Measurements from ENCODE around the gene BTG2.
"Not testable (repeated sequence)": the region's sequence is repeated elsewhere in the genome, so short reads cannot be mapped to it uniquely, and the experiment has no call there.

BTG2 gene, protein sequence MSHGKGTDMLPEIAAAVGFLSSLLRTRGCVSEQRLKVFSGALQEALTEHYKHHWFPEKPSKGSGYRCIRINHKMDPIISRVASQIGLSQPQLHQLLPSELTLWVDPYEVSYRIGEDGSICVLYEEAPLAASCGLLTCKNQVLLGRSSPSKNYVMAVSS

DNA sequence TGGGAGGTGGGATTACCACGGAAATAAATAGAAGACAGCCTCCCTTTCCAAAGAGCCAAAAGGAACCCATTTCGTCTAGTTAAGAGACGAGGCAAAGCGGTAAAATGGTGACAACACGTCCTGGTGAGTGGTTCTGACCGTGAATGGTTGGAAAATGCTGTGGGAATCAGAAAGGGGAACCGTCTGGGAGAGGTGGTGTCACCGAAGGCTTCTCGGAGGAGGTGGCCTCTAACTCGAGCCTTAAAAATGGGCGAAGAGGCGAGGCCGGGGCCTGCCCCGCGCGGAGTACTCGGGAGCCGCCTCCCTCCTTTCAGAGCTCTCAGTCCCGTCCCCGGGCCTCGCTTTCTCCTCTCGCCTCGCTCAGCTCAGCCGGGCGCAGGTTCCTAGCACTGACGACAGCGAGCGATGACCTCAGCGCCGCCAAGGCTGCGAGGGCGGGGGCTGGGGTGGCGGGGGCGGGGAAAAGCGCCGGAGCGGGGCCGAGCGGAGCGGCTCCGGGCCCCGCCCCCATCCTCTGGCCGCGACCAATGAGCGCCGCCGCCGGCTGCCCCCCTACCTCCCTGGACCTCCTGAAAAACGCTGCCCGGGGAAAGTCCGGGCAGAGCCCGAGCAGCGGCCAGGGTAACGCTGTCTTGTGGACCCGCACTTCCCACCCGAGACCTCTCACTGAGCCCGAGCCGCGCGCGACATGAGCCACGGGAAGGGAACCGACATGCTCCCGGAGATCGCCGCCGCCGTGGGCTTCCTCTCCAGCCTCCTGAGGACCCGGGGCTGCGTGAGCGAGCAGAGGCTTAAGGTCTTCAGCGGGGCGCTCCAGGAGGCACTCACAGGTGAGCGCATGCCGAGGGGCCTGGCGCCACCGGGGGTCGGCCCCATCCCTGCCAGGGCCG is at the start of gene BTG2:
Gene BTG2, plus strand, starts transcription at position 601 of the 890 bp plus-strand sequence. Its CDS starts 88 bp downstream, at position 689.
- DNase-seq, result peak; percentile 87

DNA sequence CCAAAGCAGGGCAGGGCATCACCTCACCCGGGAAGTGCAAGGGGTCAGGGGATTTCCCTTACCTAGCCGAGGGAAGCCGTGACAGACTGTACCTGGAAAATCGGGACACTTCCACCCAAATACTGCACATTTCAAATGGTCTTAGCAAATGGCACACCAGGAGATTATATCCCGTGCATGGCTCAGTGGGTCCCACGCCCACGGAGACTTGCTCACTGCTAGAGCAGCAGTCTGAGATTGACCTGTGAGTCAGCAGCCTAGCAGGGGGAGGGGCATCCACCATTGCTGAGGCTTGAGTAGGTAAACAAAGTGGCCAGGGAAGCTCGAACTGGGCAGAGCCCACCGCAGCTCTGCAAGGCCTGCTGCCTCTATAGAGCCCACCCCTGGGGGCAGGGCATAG is 48.7 kb upstream of the BTG2 start:
- DNase-seq, result not testable (repeated sequence)

DNA sequence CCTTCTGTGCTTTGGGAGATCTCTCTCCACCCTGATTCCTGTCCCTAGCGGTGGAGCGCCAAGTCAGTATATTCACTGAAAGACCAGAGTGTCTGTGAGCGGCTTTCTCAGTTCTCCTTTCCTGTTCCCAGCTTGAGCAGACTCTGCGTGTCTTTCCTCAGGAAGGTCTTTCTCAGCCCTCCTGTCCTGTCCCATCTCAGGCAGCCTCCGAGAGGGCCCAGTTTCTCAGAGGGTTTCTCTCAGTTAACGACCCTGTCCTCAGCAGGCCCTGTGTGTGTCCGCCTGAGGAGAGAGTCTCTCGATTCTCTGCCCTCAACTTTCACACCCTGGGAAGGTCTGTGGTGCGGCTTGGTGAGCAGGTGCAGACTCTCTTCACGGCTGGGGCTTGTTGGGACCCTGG is 41.8 kb upstream of the BTG2 start:
- no peak for DNase-seq

DNA sequence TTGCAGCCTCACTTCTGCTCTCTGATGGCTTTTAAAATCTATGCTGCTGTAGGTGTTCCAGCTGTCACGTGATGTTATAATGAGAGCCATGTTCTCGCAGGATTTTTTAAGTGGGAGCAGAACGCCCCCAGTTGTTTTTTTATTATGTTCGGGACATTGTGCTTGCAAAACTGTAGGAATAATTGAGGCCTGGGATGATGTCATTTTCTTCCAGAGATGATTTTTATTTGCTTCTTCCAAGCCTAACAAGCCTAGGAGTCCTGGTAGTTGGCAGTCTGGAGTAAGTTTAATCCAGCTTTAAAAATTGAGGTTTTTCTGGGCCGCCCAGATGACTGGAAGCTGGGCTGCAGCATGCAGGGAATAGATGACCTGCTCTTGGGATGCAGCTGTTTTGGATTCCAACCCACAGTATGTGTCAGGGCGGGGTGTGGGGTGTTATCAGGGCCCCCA is 41.2 kb upstream of the BTG2 start:
- no peak for DNase-seq

DNA sequence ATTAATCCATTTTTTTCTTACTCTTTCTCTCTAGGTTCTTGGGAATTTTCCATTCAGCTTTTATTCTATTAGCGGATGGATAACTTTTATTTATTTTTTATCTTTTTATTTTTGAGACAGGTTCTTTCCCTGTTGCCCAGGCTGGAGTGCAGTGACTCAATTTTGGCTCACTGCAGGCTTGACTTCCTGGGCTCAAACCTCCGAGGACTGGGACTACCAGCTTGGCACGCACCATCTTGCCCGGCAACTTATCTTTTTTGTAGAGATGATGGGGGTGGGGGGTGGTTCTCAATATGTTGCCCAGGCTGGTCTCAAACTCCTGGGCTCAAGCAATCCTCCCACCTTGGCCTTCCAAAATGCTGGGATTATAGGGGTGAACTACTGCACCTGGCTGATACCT is 39.8 kb upstream of the BTG2 start:
- no peak for DNase-seq

DNA sequence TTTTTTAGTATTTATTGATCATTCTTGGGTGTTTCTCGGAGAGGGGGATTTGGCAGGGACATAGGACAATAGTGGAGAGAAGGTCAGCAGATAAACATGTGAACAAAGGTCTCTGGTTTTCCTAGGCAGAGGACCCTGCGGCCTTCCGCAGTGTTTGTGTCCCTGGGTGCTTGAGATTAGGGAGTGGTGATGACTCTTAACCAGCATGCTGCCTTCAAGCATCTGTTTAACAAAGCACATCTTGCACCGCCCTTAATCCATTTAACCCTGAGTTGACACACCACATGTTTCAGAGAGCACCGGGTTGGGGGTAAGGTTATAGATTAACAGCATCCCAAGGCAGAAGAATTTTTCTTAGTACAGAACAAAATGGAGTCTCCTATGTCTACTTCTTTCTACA is 39.2 kb upstream of the BTG2 start:
- DNase-seq, result not testable (repeated sequence)

DNA sequence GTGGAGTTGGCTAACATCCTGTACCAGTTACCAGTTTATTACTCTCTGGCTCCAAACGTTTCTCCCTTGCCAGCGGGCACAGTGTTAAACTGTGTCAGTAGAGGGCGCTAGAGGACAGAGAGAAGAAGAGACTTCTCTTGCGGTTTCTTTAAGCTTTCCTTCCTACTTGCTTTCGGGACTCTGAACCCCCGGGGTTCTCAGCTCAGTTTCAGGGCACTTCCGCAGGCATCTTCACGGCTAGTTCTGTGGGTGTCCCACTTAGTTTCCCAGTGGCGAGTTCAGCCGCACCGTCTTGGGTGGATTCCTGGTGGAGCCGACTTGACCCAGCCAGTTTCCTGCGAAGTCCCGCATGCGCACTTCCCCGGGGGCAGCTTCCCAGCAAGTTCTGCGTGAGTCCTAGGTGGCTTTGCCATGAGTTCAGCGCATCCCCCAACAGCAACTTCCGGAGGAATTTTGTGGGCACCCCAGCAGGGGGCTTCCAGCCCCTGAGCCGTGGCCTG is 37.9 kb upstream of the BTG2 start:
- peak; percentile 73 for DNase-seq

DNA sequence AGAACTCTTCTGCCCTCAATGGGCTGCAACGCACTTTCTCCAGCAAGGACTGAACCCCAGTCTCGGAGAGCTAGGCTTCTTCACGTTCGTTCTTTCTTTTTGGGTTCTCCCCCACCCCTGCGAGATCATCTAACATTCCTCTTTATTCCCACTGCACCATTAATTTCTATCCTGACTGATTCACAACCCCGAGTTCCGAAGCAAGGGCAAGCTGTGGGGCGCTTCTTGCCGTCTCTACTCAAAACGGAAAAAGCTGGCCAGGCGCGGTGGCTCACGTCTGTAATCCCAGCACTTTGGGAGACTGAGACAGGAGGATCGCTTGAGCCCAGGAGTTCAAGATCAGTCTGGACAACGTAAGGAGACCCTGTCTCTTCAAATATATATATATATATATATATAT is 37.4 kb upstream of the BTG2 start:
- no peak for DNase-seq

DNA sequence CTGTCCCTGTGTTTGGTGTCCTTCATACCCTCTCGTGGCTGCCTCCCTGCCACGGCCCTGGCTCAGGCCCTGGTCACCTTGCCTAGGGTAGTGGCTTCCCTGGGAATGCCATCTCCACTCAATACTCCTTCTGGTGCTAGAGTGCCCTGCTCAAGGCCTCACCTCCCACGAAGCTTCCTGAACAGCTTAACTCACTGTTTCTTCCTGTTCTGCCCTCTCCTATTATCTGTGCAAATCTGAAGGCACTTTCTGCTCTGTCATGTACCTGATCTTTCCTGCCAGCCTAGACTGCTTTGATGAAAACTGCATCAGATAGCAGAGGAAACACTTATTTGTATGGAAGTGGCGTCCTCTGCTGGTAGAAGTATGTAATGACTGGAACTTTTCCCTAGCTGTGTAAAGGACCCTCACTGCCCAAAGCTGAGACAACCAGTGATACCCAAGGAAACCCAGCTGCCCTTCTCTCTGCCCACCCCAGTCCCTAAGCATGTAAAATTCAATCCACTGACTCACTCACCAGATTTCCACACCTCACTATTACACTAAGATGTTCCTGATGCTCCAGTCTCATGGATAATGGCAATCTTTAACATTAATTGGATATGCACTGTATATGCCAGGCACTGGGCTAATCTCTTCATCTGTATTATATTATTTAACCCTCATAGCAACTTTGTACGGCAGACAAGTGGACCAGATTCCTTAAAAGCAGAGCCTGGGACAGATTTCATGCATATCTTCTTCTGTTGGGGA is 36.2 kb upstream of the BTG2 start:
- DNase-seq, result peak; percentile 77

DNA sequence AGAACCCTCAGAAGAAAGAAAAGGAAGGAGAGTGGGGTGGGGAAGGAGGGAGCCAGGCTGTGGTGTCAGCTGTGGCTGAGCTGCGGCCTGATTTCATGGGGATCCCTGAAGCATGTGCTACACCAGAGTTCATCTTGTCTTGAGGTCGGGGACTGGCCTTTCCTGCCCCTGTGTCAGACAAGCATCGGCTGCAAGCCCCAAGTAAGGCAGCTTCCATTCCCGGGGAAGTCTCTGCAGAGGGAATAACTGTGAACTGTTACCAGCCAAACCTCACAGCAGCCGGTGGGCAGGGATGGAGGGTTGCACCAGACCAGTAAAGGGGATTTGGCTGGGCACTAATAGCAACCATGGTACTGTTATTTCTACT is 35.7 kb upstream of the BTG2 start:
- no peak for DNase-seq

DNA sequence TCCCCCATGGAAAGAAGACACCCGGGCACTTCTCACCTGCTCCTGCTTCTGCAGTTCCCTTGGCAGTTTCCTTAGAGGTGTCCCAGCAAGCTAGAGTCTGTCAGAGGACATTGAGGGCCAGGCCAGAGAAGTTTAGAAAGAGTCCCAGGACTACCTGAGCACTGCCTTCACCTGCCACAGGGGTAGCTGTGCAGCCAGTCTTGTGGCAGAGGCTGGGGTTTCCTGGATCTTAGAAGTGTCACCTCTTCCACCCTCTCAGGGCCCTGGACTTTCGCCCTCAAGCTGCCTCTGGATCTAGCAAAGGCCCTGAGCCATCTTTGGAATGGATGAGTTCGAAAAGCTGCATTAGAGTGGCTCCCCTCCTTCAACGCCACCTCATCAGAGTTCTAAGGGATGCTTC is 34.9 kb upstream of the BTG2 start:
- no peak for DNase-seq

DNA sequence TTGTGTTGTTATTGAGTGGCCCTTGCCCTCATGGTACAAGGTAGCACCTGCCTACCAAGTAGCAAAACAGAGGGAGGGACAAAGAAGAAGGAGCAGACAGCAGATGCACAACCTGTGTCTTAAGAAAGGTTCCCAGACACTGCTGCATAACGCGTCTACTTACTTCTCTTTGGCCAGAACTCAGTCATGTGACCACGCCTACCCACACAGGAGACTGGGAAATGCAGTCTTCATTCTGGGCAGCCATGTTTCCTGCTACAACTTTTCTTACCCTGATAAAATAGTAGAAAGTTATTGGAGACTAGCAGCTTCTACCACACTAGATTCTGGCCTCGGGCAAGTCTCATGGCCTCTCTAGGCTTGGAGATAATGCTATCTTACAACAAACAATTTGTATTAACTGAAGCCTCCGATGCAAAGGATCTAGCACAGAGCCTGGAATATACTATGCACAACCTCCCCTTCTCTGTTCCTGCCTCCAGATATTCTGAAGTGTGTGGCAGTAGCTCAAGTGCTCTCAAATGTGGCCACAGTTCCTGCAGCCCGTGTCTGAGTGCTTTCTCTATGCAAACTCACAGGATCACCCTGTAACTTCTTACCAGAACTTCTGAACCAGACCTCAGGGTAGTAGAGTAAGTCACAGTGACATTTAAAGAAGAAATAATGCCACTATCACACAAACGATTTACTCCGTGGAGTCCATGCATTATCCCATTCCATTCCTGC is 34.1 kb upstream of the BTG2 start:
- DNase-seq, result peak; percentile 31

DNA sequence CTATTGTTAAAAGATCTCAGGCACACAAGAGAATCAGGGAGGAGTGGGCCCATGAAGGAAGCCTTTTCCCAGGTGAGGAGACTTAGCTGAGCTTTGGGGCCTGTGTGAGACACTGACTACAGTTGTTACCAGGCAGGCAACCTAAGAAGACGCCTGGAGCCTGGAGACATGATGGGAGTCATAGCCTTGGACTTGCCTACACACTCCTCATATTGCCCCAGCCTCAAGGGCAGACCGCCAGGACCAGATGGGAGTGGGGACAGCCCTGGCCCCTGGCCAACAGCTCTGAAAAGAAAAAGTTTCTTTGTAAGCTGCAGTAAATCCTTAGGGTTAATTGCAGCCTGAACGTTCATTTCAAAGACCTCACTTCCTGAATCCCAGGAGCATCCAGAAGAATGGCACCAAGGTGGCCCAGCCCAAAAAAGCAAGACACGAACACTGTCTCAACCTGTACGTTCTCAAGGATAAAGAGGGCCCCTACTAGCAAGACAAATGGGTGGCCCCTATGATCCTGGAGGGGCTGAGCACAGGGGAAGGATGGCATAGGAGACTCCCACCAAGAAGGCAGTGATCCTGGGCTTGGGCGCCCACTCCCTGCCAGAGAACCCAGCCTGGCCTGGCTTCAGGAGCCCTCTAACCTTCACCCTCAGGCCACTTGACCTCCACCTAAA is 33.2 kb upstream of the BTG2 start:
- no peak for DNase-seq

DNA sequence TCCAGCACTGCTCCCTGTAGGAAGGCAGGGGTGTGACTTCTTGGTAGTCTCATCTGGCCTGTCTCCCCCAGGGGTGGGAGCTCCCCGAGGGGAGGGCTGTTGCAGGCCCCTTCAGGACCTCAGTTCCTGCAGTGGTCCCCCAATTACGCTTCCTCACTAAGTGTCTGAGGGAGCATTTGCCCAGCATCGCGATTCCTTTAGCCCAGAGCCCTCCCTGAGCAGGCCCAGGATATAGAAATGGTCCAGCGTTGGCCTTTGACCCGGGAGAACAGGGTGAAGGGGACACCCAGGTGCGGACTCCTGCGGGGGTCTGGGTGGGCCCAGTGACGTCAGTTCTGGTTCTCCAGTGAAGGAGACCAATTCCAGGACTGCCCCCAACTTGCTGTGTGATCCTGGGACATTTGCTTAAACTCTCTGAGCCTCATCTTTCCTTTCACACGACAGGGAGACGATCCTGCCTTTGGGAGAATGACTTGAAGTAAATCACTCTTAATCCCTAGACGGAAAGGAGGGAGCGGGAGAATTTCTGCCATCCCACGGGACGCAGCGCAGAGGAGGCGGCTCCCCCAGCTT is 32.6 kb upstream of the BTG2 start:
- DNase-seq, result no peak

DNA sequence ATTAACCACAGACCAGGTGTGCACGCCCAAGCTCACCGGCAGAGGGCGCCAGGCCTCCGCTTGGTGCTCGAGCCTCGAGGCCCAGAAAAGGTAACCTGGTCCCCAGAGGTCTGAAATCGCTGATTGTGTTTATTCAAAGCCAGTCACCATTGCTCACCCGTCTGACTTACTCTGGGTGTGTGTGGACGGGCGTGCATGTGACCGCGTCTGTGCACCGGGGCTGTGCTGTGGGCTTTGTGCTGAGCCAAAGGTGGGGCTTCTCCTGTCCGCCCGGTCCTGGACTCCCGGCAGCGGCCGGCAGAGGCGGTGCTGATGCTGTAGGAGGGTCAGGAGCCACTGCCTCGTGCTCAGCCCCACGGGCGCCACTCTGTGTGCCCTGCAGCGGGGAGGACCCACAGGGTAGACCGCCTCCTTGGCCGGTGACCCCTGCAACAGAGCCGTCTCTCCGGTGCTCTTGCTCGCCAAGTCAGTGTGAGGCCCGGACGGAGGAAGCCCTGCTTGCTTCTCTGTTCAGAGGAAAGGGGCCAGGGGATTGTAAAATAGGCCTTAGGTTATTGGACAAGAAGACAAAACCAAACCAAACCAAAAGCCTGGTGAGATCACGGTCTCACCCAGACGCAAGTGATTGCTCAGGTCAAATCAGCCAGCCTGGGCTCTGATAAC is 32.0 kb upstream of the BTG2 start:
- peak; percentile 87 for DNase-seq

DNA sequence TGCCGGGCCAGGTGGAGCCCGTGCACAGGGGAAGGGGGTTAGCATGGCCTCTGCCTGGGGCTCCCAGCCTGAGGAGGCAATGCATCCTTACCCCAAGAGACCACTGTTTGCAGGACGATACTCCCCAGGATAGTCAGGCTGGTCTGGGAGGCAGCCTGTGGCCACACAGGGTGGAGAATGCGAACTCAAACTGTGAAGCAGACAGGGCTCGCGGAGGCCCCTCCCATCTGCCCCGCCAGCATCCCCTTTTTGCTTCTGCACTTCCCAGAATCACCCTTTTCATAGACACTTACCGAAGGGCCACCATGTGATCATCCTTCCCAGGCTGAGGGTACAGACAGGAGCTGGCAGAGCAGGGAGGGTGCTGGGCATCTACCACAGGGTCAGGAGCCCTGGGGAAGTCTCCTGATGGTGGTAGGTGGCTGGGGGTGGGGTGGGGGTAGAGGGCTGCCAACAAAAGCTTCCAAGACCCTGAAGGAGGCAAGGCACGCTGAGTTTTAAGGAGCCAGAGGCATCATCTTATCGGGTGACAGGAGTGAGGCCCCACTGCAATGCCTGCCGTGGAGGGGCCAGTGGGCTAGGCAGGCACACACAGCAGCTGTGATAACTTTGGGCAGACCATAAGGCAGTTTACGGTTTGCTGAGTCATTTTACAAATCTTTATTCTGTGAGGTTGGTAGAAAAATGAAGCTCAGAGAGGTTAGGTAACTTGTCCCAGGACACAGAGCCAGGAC is 31.3 kb upstream of the BTG2 start:
- no peak for DNase-seq

DNA sequence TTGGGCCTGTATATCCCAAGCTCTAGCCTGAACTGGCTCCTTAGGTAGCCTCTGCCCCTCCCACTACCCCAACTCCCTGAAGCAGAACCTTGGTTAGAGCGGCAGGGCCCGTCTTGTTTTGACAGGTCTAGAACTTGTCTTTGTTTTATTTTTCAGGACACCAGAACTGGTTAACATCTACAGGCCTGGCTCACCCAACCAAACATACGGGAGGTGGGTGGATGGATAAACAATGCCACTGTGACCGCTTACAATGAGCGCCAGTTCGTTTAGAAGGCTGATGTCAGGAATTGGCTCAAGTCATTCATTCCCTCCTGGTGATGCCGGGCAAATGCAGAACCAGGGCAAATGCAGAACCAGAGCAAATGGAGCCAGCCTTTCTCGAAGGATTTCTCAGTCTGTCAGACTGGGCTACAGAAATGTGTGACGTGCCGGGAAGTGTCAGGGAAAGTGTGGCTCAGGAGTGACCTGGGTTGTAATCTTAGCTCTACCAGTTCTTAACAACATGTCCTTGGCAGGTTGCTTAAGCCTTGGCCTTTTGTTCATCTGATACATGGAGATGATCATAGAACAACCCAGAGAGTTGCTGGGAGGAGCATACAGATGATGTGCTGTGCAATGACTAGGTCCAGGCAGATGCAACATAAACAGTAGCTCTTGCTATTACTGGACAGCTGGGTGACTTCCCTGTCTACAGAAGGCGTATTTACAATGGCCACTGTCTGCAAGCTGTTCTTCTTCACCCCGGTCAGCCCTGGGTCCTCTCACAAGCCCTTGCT is 30.5 kb upstream of the BTG2 start:
- no peak for DNase-seq

DNA sequence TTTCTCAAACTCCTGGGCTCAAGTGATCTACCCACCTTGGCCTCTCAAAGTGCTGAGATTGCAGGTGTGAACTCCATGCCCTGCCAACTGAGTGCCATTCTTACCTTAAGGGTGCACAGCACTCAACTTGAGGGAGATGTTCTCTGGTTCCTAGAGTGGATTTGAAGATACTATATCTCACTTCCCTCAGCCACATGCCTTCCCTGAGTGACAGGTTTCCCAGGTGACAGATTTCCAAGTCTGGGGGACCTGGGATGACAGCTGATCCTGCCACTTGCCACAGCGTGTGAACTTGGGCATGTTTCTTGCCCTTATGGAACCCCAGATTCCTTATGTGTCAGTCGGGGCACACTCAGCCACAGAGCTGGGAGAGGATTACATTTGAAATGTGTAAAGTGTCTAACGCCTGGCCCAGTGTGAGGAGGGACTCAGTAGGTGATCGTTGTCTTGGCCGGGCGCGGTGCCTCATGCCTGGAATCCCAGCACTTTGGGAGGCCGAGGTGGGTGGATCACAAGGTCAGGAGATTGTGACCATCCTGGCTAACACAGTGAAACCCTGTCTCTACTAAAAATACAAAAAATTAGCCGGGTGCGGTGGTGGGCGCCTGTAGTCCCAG is 29.6 kb upstream of the BTG2 start:
- DNase-seq, result no peak

DNA sequence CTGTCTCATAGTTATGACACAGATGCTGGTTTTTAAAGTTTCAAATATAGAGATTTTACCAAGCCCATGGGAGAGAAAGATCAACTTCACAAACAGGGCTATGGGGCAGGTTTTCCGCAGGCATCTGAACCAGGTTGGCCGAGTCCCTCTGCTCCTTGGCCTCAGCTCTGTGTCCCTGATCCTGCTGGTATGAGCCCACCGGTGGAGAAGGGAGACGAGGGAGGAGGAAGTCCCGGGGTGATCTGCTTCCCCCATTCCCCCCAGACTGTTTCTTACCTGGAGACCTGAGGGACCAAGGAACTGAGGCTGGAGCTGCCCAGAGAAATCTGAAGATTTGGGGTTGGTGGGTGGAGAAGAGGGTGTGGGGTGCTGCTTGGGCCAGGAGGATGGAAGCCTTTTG is 28.9 kb upstream of the BTG2 start:
- no peak for DNase-seq
